ENCODE results near the gene CLIC4. TPM values are rescaled to one million over a fixed set of nuclear protein-coding genes. Genes with fewer than 3 reads are reported as not detected.
"Not testable (repeated sequence)": the region's sequence is repeated elsewhere in the genome, so short reads cannot be mapped to it uniquely, and the experiment has no call there.

Gene CLIC4
- total RNA-seq, 1 donor from 2014 or later = 171 TPM

- no peak for DNase-seq
These were observed 30.1 kb downstream of the CLIC4 start for GRCh38 chr1:24775348-24775747.

GRCh38 chr1:24775916-24776315 lies 30.7 kb downstream of the CLIC4 start:
- no peak for DNase-seq

GRCh38 chr1:24776821-24777220 lies 31.6 kb downstream of the CLIC4 start:
- DNase-seq = no peak

- no peak for DNase-seq
These were observed 32.9 kb downstream of the CLIC4 start for GRCh38 chr1:24778141-24778540.

GRCh38 chr1:24779199-24779598 lies 34.0 kb downstream of the CLIC4 start:
- not testable (repeated sequence) for DNase-seq

- DNase-seq = no peak
These were observed 34.6 kb downstream of the CLIC4 start for GRCh38 chr1:24779689-24780464.

- DNase-seq = not testable (repeated sequence)
These were observed 35.4 kb downstream of the CLIC4 start for GRCh38 chr1:24780626-24781025.

GRCh38 chr1:24782689-24783088 lies 37.4 kb downstream of the CLIC4 start:
- DNase-seq = no peak

GRCh38 chr1:24783713-24784112 lies 38.5 kb downstream of the CLIC4 start:
- DNase-seq = no peak

- DNase-seq = no peak
These were observed 40.9 kb downstream of the CLIC4 start for GRCh38 chr1:24786191-24786590.

- DNase-seq = no peak
These were observed 45.2 kb downstream of the CLIC4 start for GRCh38 chr1:24790490-24790889.

GRCh38 chr1:24793447-24794129 lies 48.3 kb downstream of the CLIC4 start:
- DNase-seq = no peak

- DNase-seq = not testable (repeated sequence)
These were observed 48.9 kb downstream of the CLIC4 start for GRCh38 chr1:24794130-24794502.

GRCh38 chr1:24795236-24795635 lies 50.0 kb downstream of the CLIC4 start:
- DNase-seq = no peak

GRCh38 chr1:24796524-24796923 lies 51.3 kb downstream of the CLIC4 start:
- no peak for DNase-seq

GRCh38 chr1:24799242-24799641 lies 54.0 kb downstream of the CLIC4 start:
- not testable (repeated sequence) for DNase-seq

- no peak for DNase-seq
These were observed 55.9 kb downstream of the CLIC4 start for GRCh38 chr1:24801176-24801575.

GRCh38 chr1:24803220-24803619 lies 58.0 kb downstream of the CLIC4 start:
- DNase-seq = no peak

GRCh38 chr1:24803987-24804530 lies 58.8 kb downstream of the CLIC4 start:
- no peak for DNase-seq

- DNase-seq = no peak
These were observed 60.5 kb downstream of the CLIC4 start for GRCh38 chr1:24805534-24806301.

GRCh38 chr1:24806588-24806987 lies 61.3 kb downstream of the CLIC4 start:
- DNase-seq = no peak

GRCh38 chr1:24811494-24811893 lies 66.2 kb downstream of the CLIC4 start:
- DNase-seq = not testable (repeated sequence)

GRCh38 chr1:24820221-24820620 lies 75.0 kb downstream of the CLIC4 start:
- DNase-seq = not testable (repeated sequence)

All from skin of body (tissue), 2 donors.